Ishikawa (cell line): ENCODE measurements around the gene POLR1B.

Source experiments
- CEBPB ChIP-seq: IDR thresholded peaks from 2 replicates; pipeline ENCODE4 v1.6.1; 2012
- CREB1 ChIP-seq: IDR thresholded peaks from 2 replicates; pipeline ENCODE4 v1.6.1; 2012; ENCODE audit warnings: low read depth
- EGR1 ChIP-seq: IDR thresholded peaks from 2 replicates; pipeline ENCODE4 v1.6.1; 2012
- EP300 ChIP-seq: IDR thresholded peaks from 2 replicates; pipeline ENCODE4 v1.6.1; 2012; ENCODE audit warnings: borderline replicate concordance
- FOXM1 ChIP-seq: IDR thresholded peaks from 2 replicates; pipeline ENCODE4 v1.6.1; 2012; ENCODE audit warnings: low read depth, borderline replicate concordance
- MAX ChIP-seq: IDR thresholded peaks from 2 replicates; pipeline ENCODE4 v1.6.1; 2012
- NFIC ChIP-seq: IDR thresholded peaks from 2 replicates; pipeline ENCODE4 v1.6.1; 2012
- RAD21 ChIP-seq: IDR thresholded peaks from 2 replicates; pipeline ENCODE4 v1.6.1; 2012; ENCODE audit warnings: low read depth
- REST ChIP-seq: IDR thresholded peaks from 2 replicates; pipeline ENCODE4 v1.6.1; 2012; ENCODE audit warnings: low read depth, mild to moderate bottlenecking
- TAF1 ChIP-seq: IDR thresholded peaks from 2 replicates; pipeline ENCODE4 v1.6.1; 2012; ENCODE audit warnings: low read depth, mild to moderate bottlenecking
- TCF12 ChIP-seq: IDR thresholded peaks from 2 replicates; pipeline ENCODE4 v1.6.1; 2012; ENCODE audit warnings: low read depth
- TEAD4 ChIP-seq: IDR thresholded peaks from 2 replicates; pipeline ENCODE4 v1.6.1; 2012
- USF1 ChIP-seq: IDR thresholded peaks from 2 replicates; pipeline ENCODE4 v1.6.1; 2012
- YY1 ChIP-seq: IDR thresholded peaks from 2 replicates; pipeline ENCODE4 v1.6.1; 2012; ENCODE audit warnings: low read depth
- ZBTB7A ChIP-seq: IDR thresholded peaks from 2 replicates; pipeline ENCODE4 v1.6.1; 2012; ENCODE audit warnings: low read depth

The POLR1B gene

GRCh38 chr2:112577756-112578155, 35.5 kb downstream of the POLR1B start:
- TF ChIP-seq NFIC (no peak), REST (no peak), ZBTB7A (no peak), TCF12 (no peak), TAF1 (no peak), YY1 (no peak), MAX (no peak), EP300 (no peak), RAD21 (no peak), CREB1 (no peak), FOXM1 (no peak), CEBPB (no peak), USF1 (no peak), TEAD4 (no peak), EGR1 (no peak)

GRCh38 chr2:112579241-112579640, 37.0 kb downstream of the POLR1B start:
- TF ChIP-seq YY1 (no peak), FOXM1 (no peak), TEAD4 (peak; percentile 39; the same call in 1 of the 2 replicates), NFIC (peak; percentile 53), CREB1 (no peak)

GRCh38 chr2:112580084-112580483, 37.8 kb downstream of the POLR1B start:
- TF ChIP-seq TEAD4 (no peak), CEBPB (no peak), EP300 (no peak), TCF12 (no peak), FOXM1 (no peak), USF1 (no peak), YY1 (no peak), CREB1 (no peak), NFIC (no peak), REST (no peak), ZBTB7A (no peak), EGR1 (no peak), TAF1 (no peak)

GRCh38 chr2:112582314-112582746, 40.1 kb downstream of the POLR1B start:
- TF ChIP-seq RAD21 (peak; percentile 56), MAX (no peak)

GRCh38 chr2:112583497-112584133, 41.4 kb downstream of the POLR1B start:
- TF ChIP-seq EP300 = no peak
- TF ChIP-seq TEAD4 = no peak
- no peak for TF ChIP-seq YY1

GRCh38 chr2:112584134-112584890, 42.0 kb downstream of the POLR1B start, which contains the start of gene CHCHD5:
Gene CHCHD5 (plus strand): TSS chr2:112584609. CDS start chr2:112584648, 39 bp downstream.
- no peak for TF ChIP-seq RAD21
- peak; percentile 77 for TF ChIP-seq TAF1
- 0 out of 2 replicates have a peak, but pooled peaks have one; percentile 9 for TF ChIP-seq NFIC
- peak; percentile 67 for TF ChIP-seq MAX
- no peak for TF ChIP-seq REST
- no peak; the same call in 1 of the 2 replicates for TF ChIP-seq CREB1
- TF ChIP-seq TEAD4 = no peak
- no peak for TF ChIP-seq ZBTB7A
- peak; percentile 35 for TF ChIP-seq TCF12
- TF ChIP-seq EGR1 = peak; percentile 59
- TF ChIP-seq EP300 = peak; percentile 31; the same call in 1 of the 2 replicates
- TF ChIP-seq USF1 = 0 out of 2 replicates have a peak, but pooled peaks have one; percentile 20
- no peak for TF ChIP-seq FOXM1
- TF ChIP-seq CEBPB = peak; percentile 96
- peak; percentile 98 for TF ChIP-seq YY1
